Mammary epithelial cell (primary cell): ENCODE results near the gene USH2A.

Source experiments
- EZH2 ChIP-seq: IDR thresholded peaks from 2 replicates; pipeline ENCODE4 v1.6.1; 2012; ENCODE audit warnings: low read length, inconsistent platforms, borderline replicate concordance
- TF ChIP-seq, protein P1 (sequence below), 2 donors: IDR thresholded peaks in 1 of 2; conservative IDR thresholded peaks in 1 of 2; 2 replicates each; pipeline ENCODE4 v1.5.1; 2011 to 2012; ENCODE audit warnings: inconsistent platforms in 2 of 2, low read length in 2 of 2, mild to moderate bottlenecking in 2 of 2, control low read depth in 1 of 2, low read depth in 1 of 2; ENCODE audit not compliant: insufficient read depth in 1 of 2; ENCODE audit errors: extremely low read depth in 1 of 2

DNA sequence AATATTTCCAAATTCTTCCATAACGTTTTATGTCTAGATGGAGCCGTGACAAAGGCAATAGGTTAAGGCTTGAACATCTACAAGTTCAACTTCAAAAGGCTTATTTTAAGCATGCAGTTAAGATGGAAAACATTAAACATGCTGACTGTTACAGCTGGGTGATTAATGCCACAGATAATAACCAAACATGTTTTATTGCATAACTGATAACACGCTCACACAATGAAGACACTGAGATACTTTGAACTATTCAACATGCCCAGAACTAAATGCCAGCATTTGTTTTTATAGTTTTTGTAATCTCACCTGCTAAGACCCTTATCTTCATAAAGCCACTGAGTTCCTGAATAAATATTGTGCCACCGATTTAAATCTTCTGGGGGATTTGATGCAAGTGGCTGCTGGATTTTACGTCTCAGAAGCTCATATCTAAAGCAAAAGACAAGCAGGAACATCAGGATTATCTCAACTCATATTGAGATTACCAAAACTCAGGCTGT is 545.7 kb downstream of the USH2A start:
- TF ChIP-seq, protein P1, sequence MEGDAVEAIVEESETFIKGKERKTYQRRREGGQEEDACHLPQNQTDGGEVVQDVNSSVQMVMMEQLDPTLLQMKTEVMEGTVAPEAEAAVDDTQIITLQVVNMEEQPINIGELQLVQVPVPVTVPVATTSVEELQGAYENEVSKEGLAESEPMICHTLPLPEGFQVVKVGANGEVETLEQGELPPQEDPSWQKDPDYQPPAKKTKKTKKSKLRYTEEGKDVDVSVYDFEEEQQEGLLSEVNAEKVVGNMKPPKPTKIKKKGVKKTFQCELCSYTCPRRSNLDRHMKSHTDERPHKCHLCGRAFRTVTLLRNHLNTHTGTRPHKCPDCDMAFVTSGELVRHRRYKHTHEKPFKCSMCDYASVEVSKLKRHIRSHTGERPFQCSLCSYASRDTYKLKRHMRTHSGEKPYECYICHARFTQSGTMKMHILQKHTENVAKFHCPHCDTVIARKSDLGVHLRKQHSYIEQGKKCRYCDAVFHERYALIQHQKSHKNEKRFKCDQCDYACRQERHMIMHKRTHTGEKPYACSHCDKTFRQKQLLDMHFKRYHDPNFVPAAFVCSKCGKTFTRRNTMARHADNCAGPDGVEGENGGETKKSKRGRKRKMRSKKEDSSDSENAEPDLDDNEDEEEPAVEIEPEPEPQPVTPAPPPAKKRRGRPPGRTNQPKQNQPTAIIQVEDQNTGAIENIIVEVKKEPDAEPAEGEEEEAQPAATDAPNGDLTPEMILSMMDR (conservative IDR thresholded peaks at IDR 0.05 in 1 of 2, IDR thresholded peaks at IDR 0.05 in 1 of 2; ENCODE audit: extremely low read depth in 1 of 2, insufficient read depth in 1 of 2, low read depth in 1 of 2, low read length in 2 of 2) = no peak
- TF ChIP-seq EZH2 = no peak
